T-helper 17 cell (primary cell): ENCODE measurements around the gene SRSF2. TPM values are rescaled to one million over a fixed set of nuclear protein-coding genes. Genes with fewer than 3 reads are reported as not detected.

Source experiments
- ATAC-seq: fragments of 150-1000 bp; cut with Tn5 transposase; 2 replicates; pipeline ENCODE4 v1.10.0; 2021; ENCODE audit warnings: mild to moderate bottlenecking, moderate library complexity
- DNase-seq, 3 donors: peaks; one replicate each; pipeline versions ENCODE4 v3.0.0 to v3.0.0-alpha.2; 2020 to 2021
- H3K9me3 ChIP-seq: one replicate; pipeline ENCODE4 v1.7.0; 2013; ENCODE audit warnings: low read length, mild to moderate bottlenecking; ENCODE audit not compliant: control insufficient read depth, poor library complexity, severe bottlenecking
- H3K27ac Mint-ChIP-seq: one replicate; pipeline ENCODE4 v1.8.0; 2022; ENCODE audit warnings: mild to moderate bottlenecking, moderate library complexity, mixed read lengths
- H3K27me3 Mint-ChIP-seq: one replicate; pipeline ENCODE4 v1.8.0; 2022; ENCODE audit warnings: mixed read lengths
- H3K36me3 Mint-ChIP-seq: one replicate; pipeline ENCODE4 v1.8.0; 2022; ENCODE audit warnings: low read depth, mixed read lengths
- H3K4me1 Mint-ChIP-seq: one replicate; pipeline ENCODE4 v1.8.0; 2022; ENCODE audit warnings: mild to moderate bottlenecking, mixed read lengths
- H3K4me3 Mint-ChIP-seq: one replicate; pipeline ENCODE4 v1.8.0; 2022; ENCODE audit warnings: mild to moderate bottlenecking, moderate library complexity, mixed read lengths
- total RNA-seq, 4 donors: library from RNA in 2 of 4; stranded (reverse) in 2 of 4; gene quantifications; one replicate each; pipeline ENCODE4 v1.2.3 and lab custom pipeline; 2022 to 2026

SRSF2 gene
- total RNA-seq, 2 donors from 2014 or later: 351 to 393 TPM

DNA sequence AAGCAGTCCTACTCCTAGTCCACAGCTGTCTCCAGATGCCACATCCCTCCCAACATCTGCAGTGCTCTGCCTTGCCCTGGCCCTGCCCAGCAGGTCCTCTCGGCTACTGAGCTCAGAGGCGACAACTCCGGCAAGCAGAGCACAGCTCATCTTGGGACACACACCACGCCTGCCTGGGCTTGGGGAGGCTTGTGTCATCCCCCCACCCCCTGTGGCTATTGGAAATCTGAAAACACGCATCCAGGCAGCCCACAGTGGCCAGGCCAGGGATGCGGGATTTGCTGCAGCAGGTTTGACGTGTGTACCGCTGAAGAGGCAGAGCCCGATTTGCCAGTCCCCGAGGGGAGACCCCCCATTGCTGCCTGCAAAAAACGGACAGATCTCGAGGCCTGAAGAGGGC, 51.8 kb downstream of the SRSF2 start:
- peaks cover 4% of the 10 kb centered on the region for H3K36me3 Mint-ChIP-seq
- no peaks in the 10 kb centered on the region for H3K9me3 ChIP-seq
- H3K27me3 Mint-ChIP-seq: peaks cover 5% of the 10 kb centered on the region
- ATAC-seq (no peak), DNase-seq (no peak)
- H3K27ac Mint-ChIP-seq: no peak overlapping the region
- no peak overlapping the region for H3K4me3 Mint-ChIP-seq
- H3K4me1 Mint-ChIP-seq: peaks cover 15% of the 10 kb centered on the region

DNA sequence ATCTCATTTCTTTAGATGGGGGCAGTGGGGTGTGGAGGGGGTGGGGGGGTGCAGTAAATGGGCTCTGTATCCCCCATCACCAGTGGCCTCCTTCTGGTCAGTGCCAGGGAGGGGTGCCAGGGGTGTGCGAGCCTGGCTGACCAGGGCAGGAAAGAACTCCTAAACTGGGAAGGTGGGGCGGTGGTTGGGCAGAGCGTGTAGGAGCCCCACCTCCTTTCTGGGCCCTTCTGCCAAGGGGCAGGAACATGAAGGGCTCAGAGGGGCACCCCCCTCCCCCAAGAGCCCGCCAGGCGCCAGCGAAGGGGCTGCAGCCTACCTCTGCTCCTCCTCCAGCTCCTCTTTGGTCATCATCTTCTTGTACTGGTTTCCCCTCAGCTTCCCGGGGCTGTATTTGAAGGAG, 52.4 kb downstream of the SRSF2 start:
- no peak overlapping the region for H3K4me3 Mint-ChIP-seq
- H3K9me3 ChIP-seq: no peaks in the 10 kb centered on the region

More for the DNA sequence above, 52.4 kb downstream of the SRSF2 start:
- Mint-ChIP-seq H3K4me1 (peaks cover 17% of the 10 kb centered on the region), H3K27me3 (peaks cover 5% of the 10 kb centered on the region), H3K27ac (no peak overlapping the region), H3K36me3 (peaks cover 4% of the 10 kb centered on the region)
- ATAC-seq (no peak), DNase-seq (no peak)

Other genes starting within 250 kb of the SRSF2 start
- gene RHBDF2, start 235.9 kb downstream of the SRSF2 start, total RNA-seq: 10 to 100 TPM; 38.3 to 48.7 TPM
- gene CYGB, start 199.6 kb downstream of the SRSF2 start, total RNA-seq: not detected
- 1 to 10 TPM in 1 of 2 donors, not detected in 1; 1.1 TPM for gene PRCD, start 197.3 kb downstream of the SRSF2 start, total RNA-seq
- gene ST6GALNAC2, start 151.5 kb downstream of the SRSF2 start, total RNA-seq: 1 to 10 TPM in 1 of 2 donors, under 1 TPM in 1; 0.68 to 2.2 TPM
- gene ST6GALNAC1, start 93.6 kb downstream of the SRSF2 start, total RNA-seq: 1 to 10 TPM; 4.1 to 8.4 TPM
- gene MXRA7, start 26.4 kb downstream of the SRSF2 start, total RNA-seq: 1 to 10 TPM; 5.7 to 8.0 TPM
- gene JMJD6, start 10.7 kb downstream of the SRSF2 start, total RNA-seq: 100 to 1,000 TPM; 124 to 137 TPM
- 10 to 100 TPM; 35.1 to 36.2 TPM for gene METTL23, start 10.5 kb downstream of the SRSF2 start, total RNA-seq
- 10 to 100 TPM; 29.4 to 36.7 TPM for gene MFSD11, start 788 bp upstream of the SRSF2 start, total RNA-seq
- 1 to 10 TPM in 1 of 2 donors, under 1 TPM in 1; 0.55 to 1.4 TPM for gene MGAT5B, start 131.1 kb upstream of the SRSF2 start, total RNA-seq